ENCODE data around the gene CCNY. TPM values are rescaled to one million over a fixed set of nuclear protein-coding genes. Genes with fewer than 3 reads are reported as not detected.

The CCNY gene
- total and polyA plus RNA-seq, 2 donors (not counting 1 experiment from before 2014, with no cell fraction given), result 34.1 to 64.9 TPM

GRCh38 chr10:35562427-35562826 is 226.1 kb downstream of the CCNY start:
- Mint-ChIP-seq H3K27me3 (no peaks in the 10 kb centered on the region), H3K27ac (no peak overlapping the region), H3K9me3 (ENCODE audit: insufficient read depth) (no peaks in the 10 kb centered on the region), H3K4me3 (no peak overlapping the region), H3K4me1 (peaks cover 19% of the 10 kb centered on the region)
- Histone ChIP-seq H3K36me3 (replicated peaks in 1 of 2; ENCODE audit: control extremely low read depth in 1 of 2, control insufficient read depth in 1 of 2, extremely low read depth in 1 of 2, insufficient read depth in 2 of 2, low read length in 1 of 2) (peaks cover 0 to 39% of the 10 kb centered on the region in 2 experiments), H3K79me2 (ENCODE audit: control insufficient read depth, insufficient read depth, low read length) (peaks cover 3% of the 10 kb centered on the region), H2AFZ (ENCODE audit: insufficient read depth, low read depth, low read length, poor library complexity, severe bottlenecking) (no peak overlapping the region), H3K9me3 (ENCODE audit: control extremely low read depth in 1 of 3, control insufficient read depth in 2 of 3, insufficient read depth in 1 of 3, low read length in 2 of 3) (no peaks in the 10 kb centered on the region), H3K4me3 (ENCODE audit: control extremely low read depth in 1 of 5, extremely low read depth in 1 of 5, insufficient read depth in 1 of 5, low read depth in 2 of 5, low read length in 4 of 5) (no peak overlapping the region), H3K27ac (ENCODE audit: low read length in 2 of 2) (no peak overlapping the region), H3K9ac (ENCODE audit: low read length) (no peak overlapping the region), H3K4me2 (replicated peaks; ENCODE audit: low read depth, low read length, poor library complexity, severe bottlenecking) (no peak overlapping the region), H3K4me1 (ENCODE audit: control insufficient read depth in 2 of 2, insufficient read depth in 2 of 2, low read length in 2 of 2) (peaks cover 12 to 20% of the 10 kb centered on the region in 2 donors), H3K27me3 (replicated peaks in 1 of 4; ENCODE audit: control extremely low read depth in 1 of 4, control insufficient read depth in 3 of 4, insufficient read depth in 4 of 4, low read length in 3 of 4) (no peaks in the 10 kb centered on the region), H4K20me1 (ENCODE audit: control insufficient read depth, insufficient read depth, low read length, poor library complexity, severe bottlenecking) (peaks cover 8% of the 10 kb centered on the region)
- ChIA-PET CTCF (interaction anchor here (0.6 to 5.7 kb wide), 27 partner anchors 9 to 446 kb away, joined by 3 to 31 read pairs (median 5); no protein-coding TSS in a partner anchor), POLR2A (no interaction called here)
- intact Hi-C loops (cut with micrococcal nuclease), result loop anchor here (2.0 kb wide), 2 partner anchors 322 to 440 kb away; no protein-coding TSS in a partner anchor
- DNase-seq (no peak), ATAC-seq (ENCODE audit: low read depth) (no peak)
- TF ChIP-seq CTCF (IDR thresholded peaks at IDR 0.05) (no peak), EZH2 (IDR thresholded peaks at IDR 0.05; ENCODE audit: borderline replicate concordance, insufficient read depth, low read depth, low read length, poor library complexity, severe bottlenecking) (no peak)
- WGBS (ENCODE audit: insufficient coverage), result 100% methylated on average over 1 of the region's 1 CpG

DNA sequence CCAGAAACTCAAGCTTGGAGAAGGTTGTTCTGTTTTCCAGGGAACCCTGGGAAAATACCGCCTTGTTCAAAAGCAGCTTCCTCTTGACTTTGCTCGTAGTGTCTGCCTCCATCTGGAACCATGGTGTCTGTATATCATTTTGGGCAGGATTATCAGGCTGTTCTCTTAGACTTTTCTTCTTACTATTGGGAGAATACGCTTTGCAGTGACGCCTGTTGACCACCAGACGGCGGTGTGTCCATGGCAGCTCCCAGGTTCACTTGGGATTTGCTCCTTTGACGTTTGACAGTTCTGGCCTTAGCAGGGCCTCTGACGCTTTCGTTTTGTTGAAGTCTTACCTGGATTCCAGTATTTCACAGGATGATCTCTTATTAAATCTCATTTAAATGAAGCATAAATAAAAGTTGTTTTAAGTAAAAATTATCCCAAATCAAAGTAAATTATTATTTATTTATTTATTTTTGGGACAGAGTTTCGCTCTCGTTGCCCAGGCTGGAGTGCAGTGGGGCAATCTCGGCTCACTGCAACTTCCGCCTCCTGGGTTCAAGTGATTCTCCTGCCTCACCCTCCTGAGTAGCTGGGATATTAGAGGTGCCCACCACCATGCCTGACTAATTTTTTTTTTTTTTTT is 227.1 kb downstream of the CCNY start:
- H2AFZ ChIP-seq (ENCODE audit: insufficient read depth, low read depth, low read length, poor library complexity, severe bottlenecking), result no peak overlapping the region
- ChIA-PET POLR2A (no interaction called here), CTCF (interaction anchor here (0.6 to 5.7 kb wide), 37 partner anchors 10 to 447 kb away, joined by 3 to 31 read pairs (median 4); no protein-coding TSS in a partner anchor)
- no peak overlapping the region for H3K9ac ChIP-seq (ENCODE audit: low read length)
- H3K4me1 ChIP-seq (ENCODE audit: control insufficient read depth in 2 of 2, insufficient read depth in 2 of 2, low read length in 2 of 2), result peaks cover 12 to 20% of the 10 kb centered on the region in 2 donors
- ATAC-seq (ENCODE audit: low read depth) (peak; percentile 54), DNase-seq (peak; percentile 66)
- Mint-ChIP-seq H3K27me3 (no peaks in the 10 kb centered on the region), H3K4me3 (no peak overlapping the region), H3K9me3 (ENCODE audit: insufficient read depth) (no peaks in the 10 kb centered on the region), H3K27ac (no peak overlapping the region), H3K4me1 (peaks cover 19% of the 10 kb centered on the region)
- H3K27ac ChIP-seq (ENCODE audit: low read length in 2 of 2), result no peak overlapping the region
- WGBS (ENCODE audit: insufficient coverage), result 31% methylated on average over 7 of the region's 13 CpGs
- TF ChIP-seq EZH2 (IDR thresholded peaks at IDR 0.05; ENCODE audit: borderline replicate concordance, insufficient read depth, low read depth, low read length, poor library complexity, severe bottlenecking), result no peak
- TF ChIP-seq CTCF (IDR thresholded peaks at IDR 0.05), result peak; percentile 98
- H3K79me2 ChIP-seq (ENCODE audit: control insufficient read depth, insufficient read depth, low read length), result peaks cover 3% of the 10 kb centered on the region
- peaks cover 8% of the 10 kb centered on the region for H4K20me1 ChIP-seq (ENCODE audit: control insufficient read depth, insufficient read depth, low read length, poor library complexity, severe bottlenecking)
- no peaks in the 10 kb centered on the region for H3K27me3 ChIP-seq (replicated peaks in 1 of 4; ENCODE audit: control extremely low read depth in 1 of 4, control insufficient read depth in 3 of 4, insufficient read depth in 4 of 4, low read length in 3 of 4)
- H3K9me3 ChIP-seq (ENCODE audit: control extremely low read depth in 1 of 3, control insufficient read depth in 2 of 3, insufficient read depth in 1 of 3, low read length in 2 of 3), result no peaks in the 10 kb centered on the region
- intact Hi-C loops (cut with micrococcal nuclease), result loop anchor here (1.0 to 2.0 kb wide), 4 partner anchors 184 to 441 kb away; no protein-coding TSS in a partner anchor
- H3K4me2 ChIP-seq (replicated peaks; ENCODE audit: low read depth, low read length, poor library complexity, severe bottlenecking), result no peak overlapping the region
- H3K36me3 ChIP-seq (replicated peaks in 1 of 2; ENCODE audit: control extremely low read depth in 1 of 2, control insufficient read depth in 1 of 2, extremely low read depth in 1 of 2, insufficient read depth in 2 of 2, low read length in 1 of 2), result peaks cover 0 to 46% of the 10 kb centered on the region in 2 experiments
- no peak overlapping the region for H3K4me3 ChIP-seq (ENCODE audit: control extremely low read depth in 1 of 5, extremely low read depth in 1 of 5, insufficient read depth in 1 of 5, low read depth in 2 of 5, low read length in 4 of 5)
